HEK293 (cell line): Measurements from ENCODE around the gene S100A8.

Experiments used
- CTCF ChIA-PET: fragments of 350-600 bp; formaldehyde crosslinking; extraction: SDS; loops from one replicate; lab custom pipeline; 2021; ENCODE audit warnings: antibody characterized with exemption; lab: Yijun Ruan, JAX
- POLR2A ChIA-PET: fragments of 300-600 bp; formaldehyde crosslinking; extraction: SDS; loops from one replicate; lab custom pipeline; 2020; ENCODE audit warnings: antibody characterized with exemption, inconsistent platforms; lab: Yijun Ruan, JAX
- H3K27ac ChIP-seq: fragments of 200-500 bp; sonication (Bioruptor generic); 2 replicates; pipeline ENCODE4 v1.5.1; 2014; ENCODE audit warnings: low read depth, low read length, control low read depth, inconsistent platforms; ENCODE audit errors: extremely low read depth
- H3K36me3 ChIP-seq, 2 experiments: fragments of 200-500 bp in 1 of 2; sonication (Bioruptor generic) in 1 of 2; 1 replicate in 1 of 2; 2 replicates in 1 of 2; pipeline ENCODE4 v1.5.1; 2014 to 2017; ENCODE audit warnings: inconsistent platforms in 2 of 2, low read length in 2 of 2; ENCODE audit not compliant: control insufficient read depth in 2 of 2, insufficient read depth in 1 of 2
- H3K4me1 ChIP-seq: fragments of 200-500 bp; sonication (Bioruptor generic); 2 replicates; pipeline ENCODE4 v1.5.1; 2014; ENCODE audit warnings: mild to moderate bottlenecking, low read length, inconsistent platforms; ENCODE audit not compliant: control insufficient read depth, insufficient read depth
- H3K4me3 ChIP-seq: 2 replicates; pipeline ENCODE4 v1.5.1; 2011; ENCODE audit warnings: low read depth, mild to moderate bottlenecking, control low read depth, low read length, moderate library complexity
- H3K9me3 ChIP-seq: fragments of 200-500 bp; sonication (Bioruptor generic); 2 replicates; pipeline ENCODE4 v1.5.1; 2014; ENCODE audit warnings: low read depth, low read length, inconsistent platforms; ENCODE audit not compliant: control insufficient read depth, insufficient read depth
- MEIS1 ChIP-seq: sonication (generic); formaldehyde crosslinking; IDR thresholded peaks from 2 replicates; pipeline ENCODE4 v1.8.1; 2022; ENCODE audit warnings: missing genetic modification reagents, mild to moderate bottlenecking, borderline replicate concordance
- MZF1 ChIP-seq: fragments of 450-650 bp; formaldehyde crosslinking; IDR thresholded peaks from 2 replicates; pipeline ENCODE4 v1.5.1; 2017; ENCODE audit warnings: missing biosample characterization, missing genetic modification characterization, borderline replicate concordance
- TCF7L2 ChIP-seq: IDR thresholded peaks from 2 replicates; pipeline ENCODE4 v1.6.1; 2011; ENCODE audit warnings: low read depth, mild to moderate bottlenecking, inconsistent platforms, low read length, moderate library complexity, borderline replicate concordance
- ZNF16 ChIP-seq: fragments of 450-650 bp; formaldehyde crosslinking; IDR thresholded peaks from 2 replicates; pipeline ENCODE4 v1.5.1; 2016; ENCODE audit warnings: low read depth, missing biosample characterization, missing genetic modification characterization
- ZNF350 ChIP-seq: fragments of 450-650 bp; formaldehyde crosslinking; IDR thresholded peaks from 2 replicates; pipeline ENCODE4 v1.5.0; 2017; ENCODE audit warnings: missing biosample characterization, mild to moderate bottlenecking, missing genetic modification characterization
- ZNF394 ChIP-seq: fragments of 450-650 bp; formaldehyde crosslinking; IDR thresholded peaks from 2 replicates; pipeline ENCODE4 v1.5.1; 2016; ENCODE audit warnings: missing biosample characterization, missing genetic modification characterization, mild to moderate bottlenecking, moderate library complexity, borderline replicate concordance
- ZNF514 ChIP-seq: fragments of 450-650 bp; formaldehyde crosslinking; IDR thresholded peaks from 2 replicates; pipeline ENCODE4 v1.5.1; 2016; ENCODE audit warnings: missing biosample characterization, missing genetic modification characterization
- ZNF530 ChIP-seq: fragments of 450-650 bp; formaldehyde crosslinking; IDR thresholded peaks from 2 replicates; pipeline ENCODE4 v1.5.1; 2016; ENCODE audit warnings: low read depth, missing biosample characterization, missing genetic modification characterization
- ZNF600 ChIP-seq: fragments of 450-650 bp; formaldehyde crosslinking; IDR thresholded peaks from 2 replicates; pipeline ENCODE4 v1.5.1; 2016; ENCODE audit warnings: missing biosample characterization, missing genetic modification characterization
- TF ChIP-seq, protein P1 (sequence below): fragments of 450-650 bp; formaldehyde crosslinking; IDR thresholded peaks from 2 replicates; pipeline ENCODE4 v1.5.1; 2017; ENCODE audit warnings: missing biosample characterization, mild to moderate bottlenecking, missing genetic modification characterization, moderate library complexity
- TF ChIP-seq, protein P2 (sequence below): fragments of 450-650 bp; formaldehyde crosslinking; IDR thresholded peaks from 2 replicates; pipeline ENCODE4 v1.5.1; 2016; ENCODE audit warnings: missing biosample characterization, missing genetic modification characterization
- TF ChIP-seq, protein P3 (sequence below): fragments of 450-650 bp; formaldehyde crosslinking; IDR thresholded peaks from 2 replicates; pipeline ENCODE4 v1.5.1; 2016; ENCODE audit warnings: missing biosample characterization, missing genetic modification characterization
- TF ChIP-seq, protein P4 (sequence below): fragments of 450-650 bp; formaldehyde crosslinking; IDR thresholded peaks from 2 replicates; pipeline ENCODE4 v1.5.1; 2016; ENCODE audit warnings: missing biosample characterization, missing genetic modification characterization

The S100A8 gene

DNA sequence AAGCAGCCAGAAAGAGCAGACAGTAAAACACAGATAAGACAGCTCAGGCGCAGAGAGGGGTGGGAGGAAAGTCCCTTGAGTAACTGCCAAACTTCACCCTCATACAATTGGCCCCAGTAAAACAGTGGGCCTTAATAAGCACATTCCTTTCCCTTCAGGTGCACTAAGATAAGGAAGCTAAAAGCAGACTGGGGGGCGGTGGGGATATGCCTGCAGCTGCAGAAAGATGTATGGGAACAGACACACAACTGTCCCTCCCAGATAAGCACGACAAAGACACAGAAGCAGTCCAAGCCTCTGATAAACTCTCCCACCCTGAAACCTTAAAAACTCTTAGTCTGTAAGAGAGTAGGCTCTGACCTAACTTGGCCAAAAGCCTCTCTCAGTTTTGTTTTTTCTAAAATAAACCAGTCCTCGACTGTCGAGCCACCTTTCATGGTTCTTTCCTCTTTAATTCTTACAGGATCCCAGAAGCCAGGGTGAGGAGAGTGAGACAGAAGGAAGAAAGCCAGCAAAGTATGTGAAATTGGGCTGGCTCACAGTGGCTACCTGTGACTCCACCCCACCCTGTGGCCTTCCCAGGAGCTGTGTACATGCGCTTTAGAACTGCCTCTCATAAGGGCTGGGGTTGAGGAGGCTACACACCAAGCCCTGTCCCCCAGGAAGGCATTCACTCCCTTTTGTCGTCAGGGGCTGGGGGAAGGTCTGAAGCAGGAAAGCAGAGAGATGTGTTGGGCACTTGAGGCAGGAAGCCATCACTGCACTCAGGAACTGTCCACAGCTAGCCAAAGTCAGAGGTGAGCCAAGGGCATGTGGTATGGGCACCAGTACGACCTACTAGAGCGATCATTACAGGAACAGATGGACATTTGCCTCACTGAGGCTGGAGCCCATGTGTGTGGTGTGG is 46.8 kb downstream of the S100A8 start:
- Histone ChIP-seq H3K9me3 (no peaks in the 10 kb centered on the region), H3K27ac (no peak overlapping the region), H3K36me3 (no peaks in the 10 kb centered on the region), H3K4me3 (no peak overlapping the region), H3K4me1 (no peaks in the 10 kb centered on the region)
- TF ChIP-seq MEIS1 (CRISPR knock-in tag) (no peak), ZNF16 (no peak), ZNF514 (tag by site-specific recombination) (no peak)
- TF ChIP-seq, protein P1, sequence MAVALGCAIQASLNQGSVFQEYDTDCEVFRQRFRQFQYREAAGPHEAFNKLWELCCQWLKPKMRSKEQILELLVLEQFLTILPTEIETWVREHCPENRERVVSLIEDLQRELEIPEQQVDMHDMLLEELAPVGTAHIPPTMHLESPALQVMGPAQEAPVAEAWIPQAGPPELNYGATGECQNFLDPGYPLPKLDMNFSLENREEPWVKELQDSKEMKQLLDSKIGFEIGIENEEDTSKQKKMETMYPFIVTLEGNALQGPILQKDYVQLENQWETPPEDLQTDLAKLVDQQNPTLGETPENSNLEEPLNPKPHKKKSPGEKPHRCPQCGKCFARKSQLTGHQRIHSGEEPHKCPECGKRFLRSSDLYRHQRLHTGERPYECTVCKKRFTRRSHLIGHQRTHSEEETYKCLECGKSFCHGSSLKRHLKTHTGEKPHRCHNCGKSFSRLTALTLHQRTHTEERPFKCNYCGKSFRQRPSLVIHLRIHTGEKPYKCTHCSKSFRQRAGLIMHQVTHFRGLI = no peak
- ChIA-PET POLR2A (no interaction called here), CTCF (interaction anchor here (0.7 to 3.7 kb wide), 4 partner anchors 9 to 177 kb away, joined by 3 to 18 read pairs (median 4); no protein-coding TSS in a partner anchor)

DNA sequence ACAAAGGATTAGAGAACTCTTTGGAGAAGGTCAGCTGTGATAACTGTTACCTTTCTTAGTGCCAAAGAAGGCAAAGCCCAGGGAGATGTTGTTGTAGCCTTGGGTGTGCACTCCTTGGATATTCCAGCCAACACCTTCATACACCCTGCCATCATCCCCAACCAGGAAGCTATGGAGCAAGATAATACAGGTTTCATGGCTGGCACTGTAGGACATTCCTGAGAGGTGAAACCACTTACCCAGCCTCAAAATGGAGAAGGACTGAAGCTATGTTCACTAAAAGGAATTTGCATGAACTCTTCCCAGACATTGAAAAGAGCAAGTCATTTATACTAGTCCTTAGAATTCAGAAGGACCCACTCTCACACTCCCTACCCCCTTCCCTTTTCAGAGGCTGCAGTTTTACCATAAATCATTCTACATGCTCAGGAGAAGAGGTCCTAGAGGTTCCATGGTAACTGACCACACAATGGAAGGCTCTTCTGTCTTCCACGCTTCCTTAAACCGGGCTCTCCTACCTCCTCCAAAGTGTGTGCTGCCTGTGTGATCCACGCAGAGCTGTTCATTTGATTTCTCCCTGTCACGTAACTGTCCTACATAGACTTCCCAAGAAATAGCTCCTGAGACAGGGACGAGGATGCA is 47.7 kb downstream of the S100A8 start:
- POLR2A ChIA-PET = no interaction called here
- Histone ChIP-seq H3K36me3 (no peaks in the 10 kb centered on the region), H3K4me3 (no peak overlapping the region), H3K9me3 (no peaks in the 10 kb centered on the region), H3K27ac (no peak overlapping the region), H3K4me1 (no peaks in the 10 kb centered on the region)
- TF ChIP-seq, protein P2, sequence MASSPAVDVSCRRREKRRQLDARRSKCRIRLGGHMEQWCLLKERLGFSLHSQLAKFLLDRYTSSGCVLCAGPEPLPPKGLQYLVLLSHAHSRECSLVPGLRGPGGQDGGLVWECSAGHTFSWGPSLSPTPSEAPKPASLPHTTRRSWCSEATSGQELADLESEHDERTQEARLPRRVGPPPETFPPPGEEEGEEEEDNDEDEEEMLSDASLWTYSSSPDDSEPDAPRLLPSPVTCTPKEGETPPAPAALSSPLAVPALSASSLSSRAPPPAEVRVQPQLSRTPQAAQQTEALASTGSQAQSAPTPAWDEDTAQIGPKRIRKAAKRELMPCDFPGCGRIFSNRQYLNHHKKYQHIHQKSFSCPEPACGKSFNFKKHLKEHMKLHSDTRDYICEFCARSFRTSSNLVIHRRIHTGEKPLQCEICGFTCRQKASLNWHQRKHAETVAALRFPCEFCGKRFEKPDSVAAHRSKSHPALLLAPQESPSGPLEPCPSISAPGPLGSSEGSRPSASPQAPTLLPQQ (tag by site-specific recombination) = no peak
- CTCF ChIA-PET = interaction anchor here (0.7 to 3.7 kb wide), 4 partner anchors 9 to 178 kb away, joined by 3 to 18 read pairs (median 5); no protein-coding TSS in a partner anchor

DNA sequence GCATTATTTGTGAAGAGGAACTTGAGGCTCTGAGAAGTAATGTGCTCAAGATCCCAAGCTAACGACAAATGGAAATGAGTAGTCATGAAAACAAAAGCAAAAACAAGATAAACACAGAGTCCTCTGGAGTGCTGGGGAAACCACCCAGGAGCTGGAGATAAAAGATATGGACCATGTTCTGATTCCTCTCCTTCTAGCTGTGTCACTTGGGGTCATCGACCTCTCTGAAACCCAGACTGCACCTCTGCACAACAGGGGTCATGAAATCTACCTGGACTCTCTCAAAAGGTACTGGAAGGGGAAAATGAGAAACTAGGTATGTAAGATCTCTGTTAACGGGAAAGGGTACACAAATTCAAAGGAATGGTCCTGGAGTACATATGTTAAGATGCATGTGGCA is 48.7 kb downstream of the S100A8 start:
- CTCF ChIA-PET = interaction anchor here (2.4 to 3.7 kb wide), 2 partner anchors 10 to 123 kb away, joined by 6 to 18 read pairs; no protein-coding TSS in a partner anchor
- no peaks in the 10 kb centered on the region for H3K9me3 ChIP-seq
- no peak overlapping the region for H3K27ac ChIP-seq
- POLR2A ChIA-PET = no interaction called here
- no peaks in the 10 kb centered on the region for H3K4me1 ChIP-seq
- no peak for TF ChIP-seq TCF7L2
- TF ChIP-seq ZNF350 (tag by site-specific recombination) = no peak
- no peak for TF ChIP-seq ZNF530 (tag by site-specific recombination)
- no peak for TF ChIP-seq ZNF394
- TF ChIP-seq, protein P3, sequence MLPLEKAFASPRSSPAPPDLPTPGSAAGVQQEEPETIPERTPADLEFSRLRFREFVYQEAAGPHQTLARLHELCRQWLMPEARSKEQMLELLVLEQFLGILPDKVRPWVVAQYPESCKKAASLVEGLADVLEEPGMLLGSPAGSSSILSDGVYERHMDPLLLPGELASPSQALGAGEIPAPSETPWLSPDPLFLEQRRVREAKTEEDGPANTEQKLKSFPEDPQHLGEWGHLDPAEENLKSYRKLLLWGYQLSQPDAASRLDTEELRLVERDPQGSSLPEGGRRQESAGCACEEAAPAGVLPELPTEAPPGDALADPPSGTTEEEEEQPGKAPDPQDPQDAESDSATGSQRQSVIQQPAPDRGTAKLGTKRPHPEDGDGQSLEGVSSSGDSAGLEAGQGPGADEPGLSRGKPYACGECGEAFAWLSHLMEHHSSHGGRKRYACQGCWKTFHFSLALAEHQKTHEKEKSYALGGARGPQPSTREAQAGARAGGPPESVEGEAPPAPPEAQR (tag by site-specific recombination) = no peak
- TF ChIP-seq ZNF16 = no peak
- no peak for TF ChIP-seq MZF1 (tag by site-specific recombination)
- TF ChIP-seq ZNF600 (tag by site-specific recombination) = no peak
- TF ChIP-seq, protein P4, sequence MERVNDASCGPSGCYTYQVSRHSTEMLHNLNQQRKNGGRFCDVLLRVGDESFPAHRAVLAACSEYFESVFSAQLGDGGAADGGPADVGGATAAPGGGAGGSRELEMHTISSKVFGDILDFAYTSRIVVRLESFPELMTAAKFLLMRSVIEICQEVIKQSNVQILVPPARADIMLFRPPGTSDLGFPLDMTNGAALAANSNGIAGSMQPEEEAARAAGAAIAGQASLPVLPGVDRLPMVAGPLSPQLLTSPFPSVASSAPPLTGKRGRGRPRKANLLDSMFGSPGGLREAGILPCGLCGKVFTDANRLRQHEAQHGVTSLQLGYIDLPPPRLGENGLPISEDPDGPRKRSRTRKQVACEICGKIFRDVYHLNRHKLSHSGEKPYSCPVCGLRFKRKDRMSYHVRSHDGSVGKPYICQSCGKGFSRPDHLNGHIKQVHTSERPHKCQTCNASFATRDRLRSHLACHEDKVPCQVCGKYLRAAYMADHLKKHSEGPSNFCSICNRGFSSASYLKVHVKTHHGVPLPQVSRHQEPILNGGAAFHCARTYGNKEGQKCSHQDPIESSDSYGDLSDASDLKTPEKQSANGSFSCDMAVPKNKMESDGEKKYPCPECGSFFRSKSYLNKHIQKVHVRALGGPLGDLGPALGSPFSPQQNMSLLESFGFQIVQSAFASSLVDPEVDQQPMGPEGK (tag by site-specific recombination) = no peak
- H3K36me3 ChIP-seq = no peaks in the 10 kb centered on the region
- no peak overlapping the region for H3K4me3 ChIP-seq
